Neural progenitor cell (in vitro differentiated cells): ENCODE results near the gene EMB.

Source experiments
- CTCF ChIP-seq: fragments of 200-600 bp; sonication (generic); IDR thresholded peaks from 2 replicates; pipeline ENCODE4 v1.5.1; 2017; ENCODE audit warnings: antibody characterized with exemption, mild to moderate bottlenecking
- EZH2phosphoT487 ChIP-seq: fragments of 200-600 bp; sonication (generic); IDR thresholded peaks from 2 replicates; pipeline ENCODE4 v1.6.1; 2017; ENCODE audit warnings: antibody characterized with exemption

DNA sequence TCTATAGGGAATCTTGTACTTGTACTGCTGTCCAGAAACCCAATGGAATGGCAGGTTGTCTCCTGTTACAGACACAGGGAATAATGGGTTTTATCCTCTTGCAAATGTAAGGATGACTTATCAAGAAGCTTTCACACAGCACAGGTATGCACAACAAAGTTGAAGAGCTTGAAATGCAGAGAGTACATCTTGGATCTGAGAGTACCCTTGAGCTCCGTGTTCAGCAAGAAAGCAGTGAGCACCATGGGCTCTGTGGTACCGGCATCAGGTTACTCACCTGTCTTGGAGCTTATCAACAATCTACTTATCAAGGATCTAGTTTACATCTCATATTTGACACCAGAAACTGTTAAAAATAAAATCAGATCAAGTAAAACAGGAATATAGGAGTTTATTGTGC, 22.0 kb upstream of the EMB start:
- no peak for TF ChIP-seq CTCF
- TF ChIP-seq EZH2phosphoT487 = no peak
